Endothelial cell of umbilical vein (primary cell): ENCODE data around the gene NFATC2. TPM values are rescaled to one million over a fixed set of nuclear protein-coding genes. Genes with fewer than 3 reads are reported as not detected.
"Not testable (repeated sequence)": the region's sequence is repeated elsewhere in the genome, so short reads cannot be mapped to it uniquely, and the experiment has no call there.

Source experiments
- BruUV-seq: library from RNA; stranded (reverse); fragments of 400-500 nt; replicated peaks from 2 replicates; lab custom pipeline; 2021; lab: Mats Ljungman, UMichigan
- CTCF ChIA-PET: fragments of 300-600, 350-600 bp; sonication (Branson Sonifier 250); formaldehyde crosslinking; loops from one replicate; lab custom pipeline; 2021; ENCODE audit warnings: antibody characterized with exemption, inconsistent platforms; lab: Charles Lee
- POLR2A ChIA-PET: fragments of 300-600, 350-600 bp; sonication (Branson Sonifier 250); formaldehyde crosslinking; loops from one replicate; lab custom pipeline; 2021; ENCODE audit warnings: antibody characterized with exemption, inconsistent platforms; lab: Charles Lee
- DNase-seq: peaks from one replicate; pipeline ENCODE4 v3.0.0-alpha.2; 2011; ENCODE audit warnings: low read depth, low spot score
- FAIRE-seq: peaks from 2 replicates; lab custom pipeline; 2011; peaks lifted over from hg19 to GRCh38; lab: Jason Lieb, UNC
- H2AFZ ChIP-seq: 2 replicates; pipeline ENCODE4 v1.6.0; 2012; ENCODE audit warnings: low read depth, low read length, control low read depth, inconsistent platforms
- H3K27ac ChIP-seq: 2 replicates; pipeline ENCODE4 v1.5.1; 2011; ENCODE audit warnings: low read depth, mild to moderate bottlenecking, control low read depth, low read length, moderate library complexity; ENCODE audit not compliant: insufficient read depth
- H3K27me3 ChIP-seq, 2 experiments: 2 replicates each; pipeline versions ENCODE4 v1.6.0 to v1.6.1; 2011; ENCODE audit warnings: low read length in 2 of 2, mixed read lengths in 1 of 2; ENCODE audit not compliant: control insufficient read depth in 2 of 2, insufficient read depth in 2 of 2
- H3K36me3 ChIP-seq, 2 experiments: 2 replicates in 1 of 2; 3 replicates in 1 of 2; pipeline ENCODE4 v1.5.1; 2011; ENCODE audit warnings: low read length in 2 of 2, mild to moderate bottlenecking in 1 of 2, moderate library complexity in 1 of 2; ENCODE audit not compliant: control insufficient read depth in 2 of 2, insufficient read depth in 2 of 2; ENCODE audit errors: extremely low read depth in 1 of 2
- H3K4me1 ChIP-seq: 3 replicates; pipeline ENCODE4 v1.5.1; 2011; ENCODE audit warnings: mild to moderate bottlenecking, low read length; ENCODE audit not compliant: control insufficient read depth, insufficient read depth; ENCODE audit errors: extremely low read depth
- H3K4me2 ChIP-seq: 2 replicates; pipeline ENCODE4 v1.6.1; 2011; ENCODE audit warnings: low read length, control low read depth, mixed read lengths; ENCODE audit not compliant: insufficient read depth
- H3K4me3 ChIP-seq, 3 experiments: fragments of 200-600 bp in 1 of 3; sonication (generic), shearing (Covaris generic) in 1 of 3; replicated peaks in 1 of 3; 2 replicates each; pipeline ENCODE4 v1.5.1; 2011 to 2016; ENCODE audit warnings: control low read depth in 3 of 3, low read length in 3 of 3, mild to moderate bottlenecking in 2 of 3, inconsistent platforms in 1 of 3, low read depth in 1 of 3, moderate library complexity in 1 of 3; ENCODE audit not compliant: insufficient read depth in 1 of 3
- H3K79me2 ChIP-seq: 2 replicates; pipeline ENCODE4 v1.6.0; 2012; ENCODE audit warnings: low read length, inconsistent platforms; ENCODE audit not compliant: control insufficient read depth, insufficient read depth
- H3K9ac ChIP-seq: replicated peaks from 2 replicates; pipeline ENCODE3; 2011; ENCODE audit warnings: low read length, control low read depth; ENCODE audit not compliant: insufficient read depth; ENCODE audit errors: extremely low read depth
- H3K9me1 ChIP-seq: replicated peaks from 3 replicates; pipeline ENCODE4 v1.6.0; 2011; ENCODE audit warnings: mild to moderate bottlenecking, low read length; ENCODE audit not compliant: control insufficient read depth, insufficient read depth; ENCODE audit errors: extremely low read depth
- H3K9me3 ChIP-seq: replicated peaks from 2 replicates; pipeline ENCODE4 v1.5.1; 2012; ENCODE audit warnings: low read length, inconsistent platforms; ENCODE audit not compliant: control insufficient read depth, insufficient read depth
- H4K20me1 ChIP-seq: replicated peaks from 2 replicates; pipeline ENCODE3; 2011; ENCODE audit warnings: mild to moderate bottlenecking, low read length; ENCODE audit not compliant: control insufficient read depth, insufficient read depth; ENCODE audit errors: extremely low read depth
- JUN ChIP-seq: IDR thresholded peaks from 2 replicates; pipeline ENCODE4 v1.6.1; 2011; ENCODE audit warnings: borderline replicate concordance, low read depth; ENCODE audit not compliant: insufficient read length, insufficient read depth
- MYC ChIP-seq: IDR thresholded peaks from one replicate; pipeline ENCODE4 v1.6.1; 2011; ENCODE audit warnings: mild to moderate bottlenecking, low read depth, low read length
- dilution Hi-C: fragments of 300-500 bp; cut with MboI; formaldehyde crosslinking; loops from one replicate; pipeline ENCODE4 v1.15.0; 2019; ENCODE audit warnings: low sequenced_read_pairs; ENCODE audit not compliant: extremely low pct_ligation_motif_present
- intact Hi-C: fragments of 100-400 bp; cut with micrococcal nuclease; formaldehyde crosslinking; loops from one replicate; pipeline ENCODE4 v1.10.0; 2022
- polyA plus RNA-seq, 4 experiments: library from polyadenylated mRNA; depleted of rRNA in 3 of 4; stranded (reverse) in 3 of 4; unstranded in 1 of 4; fragments of >200 nt; gene quantifications; 2 replicates each; pipeline versions ENCODE4 v1.2.1 to v1.2.3, GENCODE V29; 2011 to 2012; ENCODE audit warnings: missing spikeins in 1 of 4
- total RNA-seq: library from RNA; stranded (reverse); gene quantifications from 2 replicates; pipeline ENCODE4 v1.2.3, GENCODE V29; 2021

Gene NFATC2
- total and polyA plus RNA-seq, 2 donors (not counting 3 experiments of a cell fraction or from before 2014, with no cell fraction given), result 3.1 to 13.0 TPM

- no peaks in the 10 kb centered on the region for H3K27me3 ChIP-seq
- no peak overlapping the region for H2AFZ ChIP-seq
- FAIRE-seq (peak; percentile 82), DNase-seq (peak; percentile 85)
- POLR2A ChIA-PET, result no interaction called here
- no peaks in the 10 kb centered on the region for H3K9me3 ChIP-seq
- H3K9ac ChIP-seq, result peak overlapping the region; percentile 63
- no peaks in the 10 kb centered on the region for H4K20me1 ChIP-seq
- no peaks in the 10 kb centered on the region for H3K79me2 ChIP-seq
- H3K4me3 ChIP-seq, result peak overlapping the region in 2 of 3 experiments; percentile 36 to 47
- peak overlapping the region; percentile 26 for H3K4me2 ChIP-seq
- dilution Hi-C loops (no loop called here), intact Hi-C loops (loop anchor here (1.0 to 2.0 kb wide), 5 partner anchors 22 to 155 kb away; no protein-coding TSS in a partner anchor)
- H3K36me3 ChIP-seq, result no peaks in the 10 kb centered on the region
- TSS peak; percentile 30 for BruUV-seq
- H3K4me1 ChIP-seq, result peaks cover 25% of the 10 kb centered on the region
- TF ChIP-seq MYC, result no peak
- no peaks in the 10 kb centered on the region for H3K9me1 ChIP-seq
- H3K27ac ChIP-seq, result peak overlapping the region; percentile 42
- CTCF ChIA-PET, result interaction anchor here (0.8 to 4.9 kb wide), 11 partner anchors 12 to 215 kb away, joined by 3 to 42 read pairs (median 4); no protein-coding TSS in a partner anchor
These were observed 1.1 kb downstream of the NFATC2 start for GRCh38 chr20:51541189-51542032.

- no peaks in the 10 kb centered on the region for H3K27me3 ChIP-seq
- no peak overlapping the region for H3K27ac ChIP-seq
- no peaks in the 10 kb centered on the region for H4K20me1 ChIP-seq
- no TSS peak for BruUV-seq
- TF ChIP-seq JUN, result no peak
- intact Hi-C loops (loop anchor here (2.0 kb wide), 1 partner anchor 54 kb away; no protein-coding TSS in a partner anchor), dilution Hi-C loops (no loop called here)
- POLR2A ChIA-PET, result no interaction called here
- CTCF ChIA-PET, result interaction anchor here (0.9 to 4.9 kb wide), 7 partner anchors 35 to 215 kb away, joined by 3 to 42 read pairs (median 4); no protein-coding TSS in a partner anchor
- peaks cover 25% of the 10 kb centered on the region for H3K4me1 ChIP-seq
- H2AFZ ChIP-seq, result no peak overlapping the region
- peak overlapping the region; percentile 30 for H3K4me2 ChIP-seq
- DNase-seq, result no peak
- H3K9me3 ChIP-seq, result no peaks in the 10 kb centered on the region
- no peaks in the 10 kb centered on the region for H3K9me1 ChIP-seq
- H3K9ac ChIP-seq, result peak overlapping the region; percentile 5
- no peak overlapping the region for H3K4me3 ChIP-seq
- peak; percentile 59 for FAIRE-seq
- H3K79me2 ChIP-seq, result no peaks in the 10 kb centered on the region
- no peaks in the 10 kb centered on the region for H3K36me3 ChIP-seq
These were observed 1.9 kb downstream of the NFATC2 start for GRCh38 chr20:51540580-51540979.

GRCh38 chr20:51540074-51540473 lies 2.4 kb downstream of the NFATC2 start:
- H3K36me3 ChIP-seq, H3K9ac ChIP-seq, H3K9me3 ChIP-seq, H2AFZ ChIP-seq, H3K27ac ChIP-seq, H4K20me1 ChIP-seq, FAIRE-seq, DNase-seq, POLR2A ChIA-PET, BruUV-seq, H3K4me3 ChIP-seq, H3K9me1 ChIP-seq, H3K79me2 ChIP-seq, dilution Hi-C loops, H3K27me3 ChIP-seq: not testable (repeated sequence)
- H3K4me2 ChIP-seq, result peak overlapping the region; percentile 30
- CTCF ChIA-PET, result interaction anchor here (0.6 to 2.4 kb wide), 4 partner anchors 35 to 553 kb away, joined by 3 to 7 read pairs (median 4); no protein-coding TSS in a partner anchor
- intact Hi-C loops, result loop anchor here (2.0 kb wide), 1 partner anchor 55 kb away; no protein-coding TSS in a partner anchor
- H3K4me1 ChIP-seq, result peaks cover 25% of the 10 kb centered on the region
